Right lobe of liver (tissue), 6 donors: ENCODE data around the gene C11orf54. TPM values are rescaled to one million over a fixed set of nuclear protein-coding genes. Genes with fewer than 3 reads are reported as not detected.

Source experiments
- ATAC-seq, 4 donors: fragments of 200-7000 bp; cut with Tn5 transposase; one replicate each; pipeline ENCODE4 v1.9.1; 2020; ENCODE audit warnings: mild to moderate bottlenecking in 4 of 4, moderate library complexity in 4 of 4
- DNase-seq, 3 donors: peaks; one replicate each; pipeline ENCODE4 v3.0.0-alpha.2; 2020
- H3K27ac ChIP-seq, 3 donors: fragments of 200-600 bp; one replicate each; pipeline ENCODE4 v1.8.0; 2022
- H3K27me3 ChIP-seq, 2 donors: fragments of 200-600 bp; one replicate each; pipeline ENCODE4 v1.8.0; 2022
- H3K36me3 ChIP-seq, 4 donors: fragments of 200-600 bp; sonication (generic) in 1 of 4; one replicate each; pipeline versions ENCODE4 v1.5.1 to v1.8.0; 2017 to 2022; ENCODE audit warnings: control low read depth in 1 of 4
- H3K4me1 ChIP-seq, 4 donors: fragments of 200-600 bp; sonication (generic) in 1 of 4; one replicate each; pipeline versions ENCODE4 v1.5.1 to v1.8.0; 2017 to 2022; ENCODE audit warnings: control low read depth in 1 of 4
- H3K4me3 ChIP-seq, 3 donors: fragments of 200-600 bp; one replicate each; pipeline ENCODE4 v1.8.0; 2022
- H3K9me3 ChIP-seq, 4 donors: fragments of 200-600 bp; sonication (generic) in 1 of 4; one replicate each; pipeline versions ENCODE4 v1.5.1 to v1.8.0; 2017 to 2022; ENCODE audit warnings: control low read depth in 1 of 4
- CTCF ChIP-seq, 4 donors: fragments of 200-600 bp in 3 of 4; fragments of 450-650 bp in 1 of 4; IDR thresholded peaks; one replicate each; pipeline versions ENCODE4 v1.5.1 to v1.8.0; 2016 to 2022; ENCODE audit warnings: antibody characterized with exemption in 4 of 4, mild to moderate bottlenecking in 2 of 4
- POLR2A ChIP-seq: fragments of 450-650 bp; IDR thresholded peaks from one replicate; pipeline ENCODE4 v1.6.1; 2017; ENCODE audit warnings: antibody characterized with exemption, mild to moderate bottlenecking
- WGBS: methylation state at CpG from one replicate; pipeline ENCODE4 v1.1.6; 2018; ENCODE audit warnings: low coverage, low lambda C conversion rate; ENCODE audit not compliant: insufficient coverage; ENCODE audit errors: missing lambda C conversion rate; 5-methylcytosine and 5-hydroxymethylcytosine counted together
- intact Hi-C, 2 donors: fragments of 100-400 bp; cut with DNase I; formaldehyde crosslinking; loops; one replicate each; pipeline versions ENCODE4 v1.11.2 to v1.14.1; 2022
- total RNA-seq, 6 experiments: library from RNA; depleted of rRNA in 2 of 6; stranded (reverse); fragments of >200 nt in 2 of 6; fragmentation: NEBNext Ultra II Directional in 3 of 6; extraction: Animal tissue kit (Norgen Biotek cat#: 25700) in 3 of 6; gene quantifications; one replicate each; pipeline versions ENCODE4 v1.1.0 to v1.2.4, GENCODE V29; 2016 to 2023
- donor health status: DM: no; HTN: yes; CAD: no.
- donor health status: DM: no; HTN: no; CAD: no.
- donor health status: DM: no; HTN: no; CAD: no.
- donor health status: DM: no; HTN: yes; CAD: no.
- donor health status: DM: no; HTN: yes; CAD: no.

Gene C11orf54
- total RNA-seq, 6 experiments from 2014 or later, result 79.9 to 204 (median 124) TPM

DNA sequence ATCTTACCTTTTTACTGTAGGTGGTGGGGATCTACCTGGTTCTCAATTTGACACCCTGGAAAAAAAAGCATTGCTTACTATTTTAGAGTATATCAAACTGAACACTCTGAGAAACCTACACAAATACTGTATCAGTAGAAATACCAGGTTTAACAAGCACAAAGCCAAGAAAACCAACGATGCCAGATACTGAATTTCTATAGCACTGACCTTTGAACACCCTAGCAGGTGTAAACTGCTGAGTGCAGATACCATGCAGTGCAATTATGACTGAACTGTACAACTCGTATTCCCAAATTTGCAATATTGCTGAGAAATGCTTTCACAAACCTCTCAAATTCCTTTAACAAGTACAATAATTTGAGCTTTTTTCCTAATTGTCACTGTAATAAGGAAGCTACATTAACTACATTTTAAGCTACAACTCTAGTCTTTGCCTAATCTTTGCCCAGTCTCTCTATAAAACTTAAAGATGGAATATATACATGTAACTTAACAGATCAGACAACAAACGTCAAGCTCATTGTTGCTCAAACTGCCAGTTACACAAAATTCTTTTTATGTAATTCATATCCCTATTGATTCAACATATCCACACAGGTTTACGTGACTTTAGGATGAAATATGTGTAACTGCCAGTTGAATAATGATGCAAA is 9.1 kb upstream of the C11orf54 start:
- peaks cover 12 to 98% (median 74%) of the 10 kb centered on the region in 4 donors for H3K36me3 ChIP-seq
- ATAC-seq, result peak in 1 of 4 donors; percentile 32
- peaks cover 0 to 17% (median 0%) of the 10 kb centered on the region in 4 donors for H3K4me1 ChIP-seq

DNA sequence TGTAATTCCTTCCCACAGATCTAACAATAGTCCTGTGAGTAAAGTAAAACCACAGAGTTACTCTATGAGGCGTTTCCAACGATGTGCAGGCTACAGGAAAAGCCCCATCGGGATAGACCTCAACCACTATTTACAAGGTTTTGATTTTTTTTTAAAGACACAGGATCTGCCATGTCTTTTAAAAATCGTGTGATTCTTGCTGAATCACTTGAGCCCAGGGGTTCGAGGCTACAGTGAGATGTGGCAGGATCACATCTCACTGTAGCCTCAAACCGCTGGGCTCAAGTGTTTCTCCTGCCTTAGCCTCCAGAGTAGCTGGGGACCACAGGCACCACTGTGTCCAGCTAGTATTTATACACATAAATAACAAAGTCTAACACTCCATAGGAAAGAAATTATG is 8.0 kb upstream of the C11orf54 start:
- Histone ChIP-seq H3K36me3 (peaks cover 12 to 100% (median 73%) of the 10 kb centered on the region in 4 donors), H3K4me3 (no peak overlapping the region), H3K27me3 (no peaks in the 10 kb centered on the region), H3K9me3 (no peaks in the 10 kb centered on the region), H3K4me1 (peaks cover 0 to 18% (median 0%) of the 10 kb centered on the region in 4 donors), H3K27ac (no peak overlapping the region)
- TF ChIP-seq CTCF (IDR thresholded peaks at IDR 0.05), result no peak
- TF ChIP-seq POLR2A, result no peak
- intact Hi-C loops, result loop anchor here in 1 of 2 donors (10.0 kb wide), 1 partner anchor 51 kb away; the partner anchor contains the start of gene MED17
- WGBS, result 71% methylated on average over 6 of the region's 6 CpGs
- DNase-seq, result no peak
- no peak for ATAC-seq

More for the DNA sequence above, 9.1 kb upstream of the C11orf54 start:
- no peak overlapping the region for H3K4me3 ChIP-seq
- no peaks in the 10 kb centered on the region for H3K9me3 ChIP-seq
- TF ChIP-seq POLR2A, result no peak
- TF ChIP-seq CTCF (IDR thresholded peaks at IDR 0.05), result no peak
- no peak overlapping the region for H3K27ac ChIP-seq
- DNase-seq, result no peak
- intact Hi-C loops, result loop anchor here in 1 of 2 donors (10.0 kb wide), 1 partner anchor 52 kb away; the partner anchor contains the start of gene MED17
- WGBS, result 59% methylated on average over 3 of the region's 4 CpGs
- H3K27me3 ChIP-seq, result no peaks in the 10 kb centered on the region

- WGBS, result 93% methylated on average over 1 of the region's 1 CpG
- intact Hi-C loops, result loop anchor here in 1 of 2 donors (10.0 kb wide), 1 partner anchor 50 kb away; the partner anchor contains the start of gene MED17
- no peak overlapping the region for H3K4me3 ChIP-seq
- no peak overlapping the region for H3K27ac ChIP-seq
- H3K27me3 ChIP-seq, result no peaks in the 10 kb centered on the region
- H3K9me3 ChIP-seq, result no peaks in the 10 kb centered on the region
- DNase-seq (no peak), ATAC-seq (no peak)
- TF ChIP-seq POLR2A (no peak), CTCF (IDR thresholded peaks at IDR 0.05) (no peak)
- peaks cover 0 to 29% (median 5%) of the 10 kb centered on the region in 4 donors for H3K4me1 ChIP-seq
- H3K36me3 ChIP-seq, result peaks cover 12 to 95% (median 64%) of the 10 kb centered on the region in 4 donors
Observed at GRCh38 chr11:93734427-93735222, 6.8 kb upstream of the C11orf54 start.

DNA sequence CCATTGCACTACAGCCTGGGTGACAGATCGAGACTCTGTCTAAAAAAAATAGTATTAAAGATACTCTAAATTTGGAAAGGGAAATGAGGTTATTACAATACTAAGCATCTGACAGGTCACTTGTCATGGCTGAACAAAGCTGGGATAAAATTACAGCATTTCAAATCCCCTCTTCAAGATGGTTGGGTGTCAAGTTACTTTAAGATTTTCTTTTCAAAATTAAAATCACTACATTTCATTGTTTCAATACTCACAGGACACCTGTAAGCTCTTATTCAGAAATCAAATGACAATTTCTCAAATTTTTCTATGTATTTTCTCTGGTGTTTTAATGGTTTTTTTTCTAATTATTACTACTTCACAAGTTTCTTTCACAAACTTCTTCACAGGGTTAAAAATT is 5.8 kb upstream of the C11orf54 start:
- TF ChIP-seq CTCF (IDR thresholded peaks at IDR 0.05) (no peak), POLR2A (no peak)
- no peak for ATAC-seq
- H3K36me3 ChIP-seq, result peaks cover 12 to 85% (median 54%) of the 10 kb centered on the region in 4 donors
- WGBS, result 83% methylated on average over 1 of the region's 1 CpG
- intact Hi-C loops, result loop anchor here in 1 of 2 donors (10.0 kb wide), 1 partner anchor 49 kb away; the partner anchor contains the start of gene MED17
- no peak overlapping the region for H3K4me3 ChIP-seq
- H3K4me1 ChIP-seq, result peaks cover 0 to 35% (median 5%) of the 10 kb centered on the region in 4 donors
- H3K27me3 ChIP-seq, result no peaks in the 10 kb centered on the region
- no peak for DNase-seq
- H3K27ac ChIP-seq, result no peak overlapping the region
- H3K9me3 ChIP-seq, result no peaks in the 10 kb centered on the region
